GM12878 (cell line): Measurements from ENCODE around the gene NUB1. TPM values are rescaled to one million over a fixed set of nuclear protein-coding genes. Genes with fewer than 3 reads are reported as not detected.

Experiments used
- BHLHE40 ChIP-seq, 2 experiments: fragments of 450-650 bp in 1 of 2; IDR thresholded peaks; 2 replicates each; pipeline ENCODE4 v1.6.1; 2011 to 2017; ENCODE audit warnings: low read depth in 2 of 2, borderline replicate concordance in 1 of 2, improper control_type of control experiment in 1 of 2, low read length in 1 of 2, mild to moderate bottlenecking in 1 of 2
- CEBPB ChIP-seq, 2 experiments: fragments of 150-350 bp in 1 of 2; IDR thresholded peaks; 2 replicates each; pipeline ENCODE4 v1.6.1; 2012 to 2014; ENCODE audit warnings: low read depth in 2 of 2, low read length in 2 of 2, borderline replicate concordance in 1 of 2, inconsistent platforms in 1 of 2
- CTCF ChIP-seq, 3 experiments: IDR thresholded peaks in 2 of 3; conservative IDR thresholded peaks in 1 of 3; 2 replicates each; pipeline ENCODE4 v1.5.1; 2011; ENCODE audit warnings: low read depth in 3 of 3, low read length in 3 of 3, mild to moderate bottlenecking in 3 of 3, control low read depth in 2 of 3, moderate library complexity in 2 of 3, inconsistent platforms in 1 of 3, mixed read lengths in 1 of 3; ENCODE audit not compliant: control insufficient read depth in 2 of 3, insufficient read depth in 1 of 3; ENCODE audit errors: extremely low read depth in 1 of 3
- IKZF1 ChIP-seq: fragments of 450-650 bp; conservative IDR thresholded peaks from 2 replicates; pipeline ENCODE4 v1.6.1; 2017; ENCODE audit warnings: antibody characterized with exemption, mild to moderate bottlenecking
- IRF3 ChIP-seq: fragments of 450-650 bp; IDR thresholded peaks from 2 replicates; pipeline ENCODE4 v1.6.1; 2014; ENCODE audit warnings: mild to moderate bottlenecking
- KLF5 ChIP-seq: fragments of 450-650 bp; IDR thresholded peaks from 2 replicates; pipeline ENCODE4 v1.6.1; 2014; ENCODE audit warnings: mild to moderate bottlenecking; ENCODE audit not compliant: partially characterized antibody
- NFYA ChIP-seq: IDR thresholded peaks from 2 replicates; pipeline ENCODE4 v1.6.1; 2011; ENCODE audit warnings: low read depth, mild to moderate bottlenecking, low read length, improper control_type of control experiment, borderline replicate concordance
- NR2F1 ChIP-seq: fragments of 450-650 bp; conservative IDR thresholded peaks from 2 replicates; pipeline ENCODE4 v1.6.1; 2017; ENCODE audit warnings: mild to moderate bottlenecking
- NRF1 ChIP-seq: conservative IDR thresholded peaks from 2 replicates; pipeline ENCODE4 v1.6.1; 2011; ENCODE audit warnings: mild to moderate bottlenecking, low read depth, low read length, improper control_type of control experiment
- POLR2AphosphoS5 ChIP-seq: IDR thresholded peaks from 2 replicates; pipeline ENCODE4 v1.6.1; 2011; ENCODE audit warnings: mild to moderate bottlenecking, low read length, inconsistent platforms
- POU2F2 ChIP-seq: IDR thresholded peaks from 3 replicates; pipeline ENCODE4 v1.6.1; 2011; ENCODE audit warnings: low read depth, mild to moderate bottlenecking, low read length, borderline replicate concordance
- SMC3 ChIP-seq: IDR thresholded peaks from 2 replicates; pipeline ENCODE4 v1.6.1; 2011; ENCODE audit warnings: low read length, improper control_type of control experiment, borderline replicate concordance
- YY1 ChIP-seq: IDR thresholded peaks from 2 replicates; pipeline ENCODE4 v1.6.1; 2011; ENCODE audit warnings: low read depth, mild to moderate bottlenecking, low read length
- polyA plus RNA-seq, 11 experiments: library from polyadenylated mRNA; depleted of rRNA in 4 of 11; unstranded in 6 of 11; stranded (reverse) in 5 of 11; fragments of >200 nt; fragmentation: Nextera tagmentation in 4 of 11; fragmentation: Illumina TruSeq in 1 of 11; extraction: Ambion mirVana in 4 of 11; extraction: Trizol in 1 of 11; gene quantifications; 1 replicate in 1 of 11; 2 replicates in 10 of 11; pipeline versions ENCODE4 v1.2.1 to v1.2.3, GENCODE V29; 2011 to 2016; ENCODE audit warnings: inconsistent platforms in 2 of 11, missing spikeins in 2 of 11, low read depth in 1 of 11
- total RNA-seq, 4 experiments: library from RNA; depleted of rRNA in 3 of 4; stranded (reverse); fragments of >200 nt in 3 of 4; fragmentation: Illumina TruSeq in 1 of 4; extraction: Trizol in 1 of 4; gene quantifications; 2 replicates each; pipeline versions ENCODE4 v1.2.1 to v1.2.3, GENCODE V29; 2013 to 2021

The NUB1 gene
- total and polyA plus RNA-seq, 10 of the 15 experiments (the other 5 are each of a cell fraction or from before 2014, with no cell fraction given): 24.1 to 102 (median 49.0) TPM

GRCh38 chr7:151368136-151368571, 26.5 kb downstream of the NUB1 start (continued):
- peak; percentile 86 to 95 (median 88) for TF ChIP-seq CTCF (IDR thresholded peaks at IDR 0.05 in 2 of 3, conservative IDR thresholded peaks at IDR 0.05 in 1 of 3; ENCODE audit: control insufficient read depth in 2 of 3, extremely low read depth in 1 of 3, insufficient read depth in 1 of 3, low read depth in 3 of 3, low read length in 3 of 3)
- 0 out of 2 replicates have a peak, but pooled peaks have one; percentile 40 for TF ChIP-seq IRF3
- peak; percentile 69 for TF ChIP-seq YY1
- no peak for TF ChIP-seq NFYA
- TF ChIP-seq CEBPB (IDR thresholded peaks at IDR 0.05; ENCODE audit: borderline replicate concordance in 1 of 2, low read depth in 2 of 2, low read length in 2 of 2): no peak
- no peak for TF ChIP-seq POLR2AphosphoS5
- TF ChIP-seq KLF5: no peak
- TF ChIP-seq POU2F2: 0 out of 3 replicates have a peak, but pooled peaks have one; percentile 33
- TF ChIP-seq NR2F1: peak; percentile 79
- TF ChIP-seq IKZF1: no peak
- no peak for TF ChIP-seq NRF1
- peak in 1 of 2 experiments; percentile 41; a peak in 1 of 4 replicates for TF ChIP-seq BHLHE40 (IDR thresholded peaks at IDR 0.05; ENCODE audit: borderline replicate concordance in 1 of 2, low read depth in 2 of 2, low read length in 1 of 2)
- TF ChIP-seq SMC3: peak; percentile 87
- TF ChIP-seq, all 136 proteins: peak for 15
